NT2/D1 (cell line): ENCODE data around the gene MYOD1.

Experiments
- DNase-seq: peaks from one replicate; pipeline ENCODE4 v3.0.0-alpha.2; 2011; ENCODE audit warnings: low read depth, low spot score
- H3K27me3 ChIP-seq: 2 replicates; pipeline ENCODE4 v1.6.0; 2011; ENCODE audit warnings: mild to moderate bottlenecking; ENCODE audit not compliant: insufficient read length, insufficient read depth
- H3K36me3 ChIP-seq: 2 replicates; pipeline ENCODE4 v1.6.1; 2011; ENCODE audit warnings: mild to moderate bottlenecking, low read length, mixed read lengths; ENCODE audit not compliant: insufficient read depth, insufficient read length
- H3K4me1 ChIP-seq: 2 replicates; pipeline ENCODE4 v1.5.1; 2011; ENCODE audit not compliant: insufficient read depth, insufficient read length
- H3K4me3 ChIP-seq: 2 replicates; pipeline ENCODE4 v1.5.1; 2011; ENCODE audit warnings: low read depth; ENCODE audit not compliant: insufficient read length
- H3K9ac ChIP-seq: 2 replicates; pipeline ENCODE4 v1.6.0; 2011; ENCODE audit warnings: low read depth; ENCODE audit not compliant: insufficient read length
- H3K9me3 ChIP-seq: 2 replicates; pipeline ENCODE4 v1.5.1; 2011; ENCODE audit warnings: mild to moderate bottlenecking, low read length; ENCODE audit not compliant: insufficient read depth
- SUZ12 ChIP-seq: IDR thresholded peaks from 2 replicates; pipeline ENCODE4 v1.6.1; 2011; ENCODE audit not compliant: insufficient read length, insufficient read depth; ENCODE audit errors: extremely low read depth
- YY1 ChIP-seq: IDR thresholded peaks from 2 replicates; pipeline ENCODE4 v1.6.1; 2011; ENCODE audit not compliant: insufficient read length, insufficient read depth
- ZNF274 ChIP-seq: IDR thresholded peaks from 2 replicates; pipeline ENCODE4 v1.6.1; 2011; ENCODE audit warnings: mild to moderate bottlenecking, low read depth, low read length

MYOD1 gene

GRCh38 chr11:17719028-17719937, at the start of gene MYOD1:
Gene MYOD1, plus strand, starts transcription at chr11:17719571. Its CDS starts 212 bp downstream, at chr11:17719783.
- no peaks in the 10 kb centered on the region for H3K36me3 ChIP-seq
- no peaks in the 10 kb centered on the region; the same call in 1 of the 2 replicates for H3K9me3 ChIP-seq
- H3K9ac ChIP-seq, result peak within 1 kb of the TSS; percentile 42
- TF ChIP-seq SUZ12 (no peak), ZNF274 (no peak), YY1 (no peak)
- H3K4me1 ChIP-seq, result peaks cover 5% of the 10 kb centered on the region
- DNase-seq, result no peak
- H3K27me3 ChIP-seq, result peaks cover 100% of the 10 kb centered on the region
- H3K4me3 ChIP-seq, result peak within 1 kb of the TSS; percentile 15

- Histone ChIP-seq H3K4me1 (no peaks in the 10 kb centered on the region), H3K36me3 (no peaks in the 10 kb centered on the region), H3K27me3 (peaks cover 30% of the 10 kb centered on the region), H3K4me3 (no peak overlapping the region), H3K9me3 (peaks cover 5% of the 10 kb centered on the region), H3K9ac (no peak overlapping the region)
- DNase-seq, result no peak
- no peak for TF ChIP-seq SUZ12
- TF ChIP-seq ZNF274, result no peak
- no peak for TF ChIP-seq YY1
These were observed 46.9 kb upstream of the MYOD1 start for GRCh38 chr11:17672469-17672868.

- no peak overlapping the region for H3K9ac ChIP-seq
- H3K4me3 ChIP-seq, result no peak overlapping the region
- TF ChIP-seq ZNF274 (no peak), SUZ12 (no peak), YY1 (no peak)
- H3K36me3 ChIP-seq, result no peaks in the 10 kb centered on the region
- peaks cover 8% of the 10 kb centered on the region for H3K9me3 ChIP-seq
- no peaks in the 10 kb centered on the region for H3K4me1 ChIP-seq
- no peak for DNase-seq
- H3K27me3 ChIP-seq, result peaks cover 30% of the 10 kb centered on the region
These were observed 45.4 kb upstream of the MYOD1 start for GRCh38 chr11:17673951-17674350.

GRCh38 chr11:17682848-17683247, 36.5 kb upstream of the MYOD1 start:
- H3K27me3 ChIP-seq, result peaks cover 22% of the 10 kb centered on the region
- TF ChIP-seq YY1 (no peak), ZNF274 (no peak)
- no peak overlapping the region for H3K9ac ChIP-seq
- DNase-seq, result no peak
- H3K9me3 ChIP-seq, result 0 out of 2 replicates have a peak, but pooled peaks cover under 1% of the 10 kb centered on the region
- H3K4me1 ChIP-seq, result no peaks in the 10 kb centered on the region
- no peak overlapping the region for H3K4me3 ChIP-seq
- no peaks in the 10 kb centered on the region for H3K36me3 ChIP-seq

- H3K9me3 ChIP-seq, result no peaks in the 10 kb centered on the region
- H3K36me3 ChIP-seq, result no peaks in the 10 kb centered on the region
- TF ChIP-seq YY1, result no peak
- no peak for TF ChIP-seq SUZ12
- no peak for TF ChIP-seq ZNF274
- no peak overlapping the region for H3K4me3 ChIP-seq
- peaks cover 26% of the 10 kb centered on the region for H3K27me3 ChIP-seq
- no peak for DNase-seq
- no peaks in the 10 kb centered on the region for H3K4me1 ChIP-seq
- H3K9ac ChIP-seq, result no peak overlapping the region
These were observed 35.8 kb upstream of the MYOD1 start for GRCh38 chr11:17683377-17684161.

- Histone ChIP-seq H3K4me1 (no peaks in the 10 kb centered on the region), H3K9me3 (no peaks in the 10 kb centered on the region), H3K36me3 (no peaks in the 10 kb centered on the region), H3K4me3 (no peak overlapping the region), H3K9ac (no peak overlapping the region), H3K27me3 (peaks cover 31% of the 10 kb centered on the region)
- no peak for TF ChIP-seq SUZ12
- no peak for TF ChIP-seq ZNF274
- no peak for TF ChIP-seq YY1
- DNase-seq, result no peak
These were observed 34.8 kb upstream of the MYOD1 start for GRCh38 chr11:17684550-17684949.
